A549 treated with AZD2906 at 1 μM for 4 hours (cell line): Measurements from ENCODE around the gene REG1B. TPM values are rescaled to one million over a fixed set of nuclear protein-coding genes. Genes with fewer than 3 reads are reported as not detected.

ENCODE experiments used
- total RNA-seq: library from RNA; stranded (reverse); fragments of 200-300 nt; extraction: Qiagen RNA extraction; gene quantifications from 5 replicates; pipeline ENCODE4 v1.2.3, GENCODE V29; 2022

Gene REG1B, protein sequence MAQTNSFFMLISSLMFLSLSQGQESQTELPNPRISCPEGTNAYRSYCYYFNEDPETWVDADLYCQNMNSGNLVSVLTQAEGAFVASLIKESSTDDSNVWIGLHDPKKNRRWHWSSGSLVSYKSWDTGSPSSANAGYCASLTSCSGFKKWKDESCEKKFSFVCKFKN
- not detected in 5 replicates for total RNA-seq

DNA sequence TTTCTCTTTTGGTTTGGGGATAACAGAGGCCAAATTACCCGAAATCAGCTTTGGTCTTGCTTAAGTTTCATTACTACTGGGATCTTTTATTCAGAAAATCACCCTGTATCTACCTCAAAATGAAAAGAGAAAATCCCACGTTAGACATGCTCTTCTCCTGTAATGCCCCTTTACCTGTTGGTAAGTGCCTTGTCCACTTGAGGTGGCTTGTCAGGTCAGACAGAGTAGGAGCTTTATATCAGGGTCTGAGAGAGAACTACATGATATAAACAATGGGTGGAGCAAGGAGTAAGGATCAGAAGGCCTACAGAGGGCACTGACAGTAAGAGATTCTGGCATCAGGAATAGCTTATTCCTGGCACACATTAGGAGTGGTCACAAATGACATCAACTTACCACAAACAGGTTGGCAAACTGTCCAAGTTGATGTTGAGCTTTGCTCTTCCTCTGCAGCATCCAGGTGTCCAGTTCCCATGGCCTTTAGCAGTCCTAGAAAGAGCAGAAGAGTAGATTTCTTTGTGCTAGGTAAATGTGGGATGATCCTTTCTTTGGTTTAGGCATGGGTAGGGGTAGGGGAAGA, at the start of gene REG1B:
Gene REG1B, minus strand, starts transcription at position 209 of the 580 bp plus-strand sequence. CDS start 381 bp downstream, outside the sequence.

DNA sequence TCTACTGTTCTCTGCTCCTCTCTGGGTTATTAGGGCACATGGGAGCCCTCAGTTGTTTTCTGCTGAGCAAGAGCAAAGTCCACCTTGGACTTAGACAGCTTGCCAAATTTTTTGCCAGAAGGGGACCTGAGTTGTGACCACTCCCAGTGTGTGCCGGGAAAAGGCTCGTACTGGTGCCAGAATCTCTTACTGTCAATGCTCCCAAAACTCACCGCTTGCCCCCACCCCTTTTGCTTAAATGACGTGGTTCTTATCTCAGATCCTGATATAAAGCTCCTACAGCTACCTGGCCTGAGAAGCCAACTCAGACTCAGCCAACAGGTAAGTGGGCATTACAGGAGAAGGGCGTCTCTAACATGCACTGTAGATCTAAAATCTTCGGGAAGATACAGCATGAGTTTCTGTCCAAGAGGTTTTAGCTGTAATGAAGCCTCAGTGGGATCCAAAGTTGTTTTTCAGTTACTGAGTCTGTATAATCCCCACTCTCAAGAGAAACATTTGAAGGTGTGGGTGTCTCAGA, 32.5 kb upstream of the REG1B start, which contains the start of gene REG1A:
Gene REG1A, plus strand, starts transcription at position 295 of the 520 bp plus-strand sequence. CDS start 374 bp downstream, outside the sequence.

Other genes with a start within 250 kb of the REG1B start
- not detected in 5 replicates for gene REG3G, start 62.3 kb downstream of the REG1B start, total RNA-seq
- gene REG1A, start 32.5 kb upstream of the REG1B start, total RNA-seq, result not detected in 5 replicates
- gene REG3A, start 71.8 kb upstream of the REG1B start, total RNA-seq, result not detected in 5 replicates